LNCAP (cell line): ENCODE measurements around the gene MRPS22.

Experiments
- CTCF ChIP-seq: fragments of 450-650 bp; IDR thresholded peaks from 2 replicates; pipeline ENCODE4 v1.5.1; 2017; ENCODE audit warnings: mild to moderate bottlenecking

The MRPS22 gene

DNA sequence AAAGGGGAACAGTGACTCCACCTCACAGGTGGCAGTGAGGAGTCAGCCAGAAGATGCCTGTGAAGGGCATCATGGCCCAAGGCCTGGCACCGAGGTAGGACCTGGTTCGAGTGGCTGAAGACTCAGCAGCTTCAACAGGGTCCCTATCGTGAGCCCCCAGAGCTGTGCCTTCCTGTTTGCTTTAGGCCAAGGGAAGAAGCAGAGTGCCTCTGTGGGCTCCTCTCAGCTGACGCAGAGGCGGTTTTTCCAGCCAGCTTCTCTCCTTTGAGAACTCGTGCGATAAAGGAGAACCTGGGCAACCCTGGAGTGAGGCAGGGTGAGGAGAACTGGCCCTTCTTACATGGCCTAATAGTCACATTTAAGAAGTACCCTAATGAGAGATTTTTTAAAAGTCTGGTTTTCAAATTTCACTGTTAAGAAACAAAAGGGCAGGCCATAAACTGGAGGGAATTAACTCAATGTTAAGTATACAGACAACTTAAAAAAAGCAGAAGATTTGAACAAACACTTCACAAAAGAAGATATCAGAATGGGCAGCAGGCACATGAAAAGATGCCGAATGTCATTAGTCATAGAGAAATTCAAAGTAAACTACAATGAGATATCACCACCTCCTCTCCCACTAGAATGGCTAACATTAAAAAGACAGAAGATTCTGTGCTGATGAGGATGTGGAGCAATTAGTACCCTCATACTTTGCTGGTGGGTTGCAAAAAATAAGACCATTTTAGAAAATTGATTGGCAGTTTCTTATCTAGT lies 23.1 kb upstream of the MRPS22 start:
- no peak for TF ChIP-seq CTCF

DNA sequence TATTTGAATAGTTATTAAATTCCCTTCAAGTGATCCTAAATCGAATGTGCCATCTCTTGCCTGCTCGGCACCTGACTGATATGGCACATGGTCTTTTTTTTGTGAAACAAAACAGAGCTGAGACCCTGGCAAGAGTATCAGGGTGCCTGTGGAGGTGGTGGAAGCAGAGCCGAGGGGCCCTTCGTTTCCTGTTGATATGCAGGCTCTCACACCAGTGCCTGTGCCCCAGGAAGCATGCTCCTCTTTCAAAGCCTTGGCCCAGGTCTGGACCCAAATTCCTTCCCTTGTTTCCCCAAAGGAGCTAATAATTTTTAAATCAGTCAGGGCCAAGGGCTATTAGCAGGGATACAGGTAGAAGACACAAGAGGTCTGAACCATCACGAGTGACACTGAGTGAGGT lies 21.5 kb upstream of the MRPS22 start:
- no peak for TF ChIP-seq CTCF

GRCh38 chr3:139323146-139323545 lies 20.7 kb upstream of the MRPS22 start:
- TF ChIP-seq CTCF: no peak

GRCh38 chr3:139324456-139324855 lies 19.4 kb upstream of the MRPS22 start:
- TF ChIP-seq CTCF: no peak

GRCh38 chr3:139325551-139325950 lies 18.3 kb upstream of the MRPS22 start:
- no peak for TF ChIP-seq CTCF

DNA sequence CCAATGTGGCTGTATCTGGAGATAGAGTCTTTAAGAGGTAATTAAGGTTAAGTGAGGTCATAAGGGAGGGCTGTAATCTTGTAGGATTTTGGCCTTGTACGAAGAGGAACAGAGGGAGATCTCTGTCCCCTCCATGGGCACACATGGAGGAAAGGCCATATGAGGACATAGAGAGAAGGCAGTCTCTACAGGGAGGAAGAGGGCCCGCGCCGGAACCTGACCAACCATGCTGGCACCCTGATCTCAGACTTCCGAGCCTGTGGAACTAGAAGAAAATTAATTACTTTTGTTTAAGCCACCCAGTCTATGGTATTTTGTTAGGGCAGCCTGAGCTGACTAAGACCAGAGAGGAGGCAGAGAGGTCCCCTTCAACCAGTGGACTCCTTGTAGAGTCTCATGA lies 17.7 kb upstream of the MRPS22 start:
- no peak for TF ChIP-seq CTCF

- TF ChIP-seq CTCF: no peak
These were observed 17.1 kb upstream of the MRPS22 start for GRCh38 chr3:139326707-139327106.

DNA sequence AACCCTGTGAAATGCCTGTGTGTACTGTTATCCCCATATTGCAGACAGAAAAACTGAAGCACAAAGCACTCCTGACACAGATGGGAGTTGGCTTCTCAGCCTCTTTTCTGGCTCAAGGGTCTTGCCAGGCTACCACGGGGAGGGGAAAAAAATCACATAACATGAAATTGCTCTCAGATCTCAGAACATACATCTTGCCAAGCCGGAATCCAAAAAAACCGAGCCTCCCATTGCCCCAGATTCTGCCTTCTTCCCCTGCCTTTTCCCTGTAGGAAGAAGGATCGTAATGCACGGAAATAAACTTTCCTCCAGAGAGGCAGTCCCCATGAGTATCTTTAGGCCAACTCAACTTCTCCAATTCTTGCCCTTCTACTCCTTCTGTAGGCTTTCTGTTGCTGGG lies 16.6 kb upstream of the MRPS22 start:
- no peak for TF ChIP-seq CTCF
